HepG2 (cell line): ENCODE data around the gene ZNF511. TPM values are rescaled to one million over a fixed set of nuclear protein-coding genes. Genes with fewer than 3 reads are reported as not detected.

Experiments
- BRD4 ChIP-seq: sonication (generic); formaldehyde crosslinking; IDR thresholded peaks from 2 replicates; pipeline ENCODE4 v1.4.0; 2020; ENCODE audit warnings: missing genetic modification reagents
- PTBP1 ChIP-seq: fragments of 200-400 bp; formaldehyde crosslinking; IDR thresholded peaks from 2 replicates; pipeline ENCODE4 v1.6.1; 2018; ENCODE audit warnings: low read length, low read depth; ENCODE audit not compliant: poor library complexity, severe bottlenecking
- SMAD9 ChIP-seq: sonication (generic); formaldehyde crosslinking; IDR thresholded peaks from 2 replicates; pipeline ENCODE4 v1.5.1; 2020; ENCODE audit warnings: mild to moderate bottlenecking, missing genetic modification reagents
- SOX13 ChIP-seq, 3 experiments: fragments of 450-650 bp in 1 of 3; sonication (generic) in 1 of 3; formaldehyde crosslinking in 1 of 3; IDR thresholded peaks in 2 of 3; conservative IDR thresholded peaks in 1 of 3; 2 replicates each; pipeline versions ENCODE4 v1.5.0 to v1.6.1; 2016 to 2020; ENCODE audit warnings: antibody characterized with exemption in 1 of 3, mild to moderate bottlenecking in 1 of 3, missing compliant biosample characterization in 1 of 3, missing genetic modification reagents in 1 of 3, moderate library complexity in 1 of 3
- SYNCRIP ChIP-seq: fragments of 200-400 bp; formaldehyde crosslinking; IDR thresholded peaks from 2 replicates; pipeline ENCODE4 v1.6.1; 2018; ENCODE audit warnings: mild to moderate bottlenecking, low read depth, low read length; ENCODE audit not compliant: insufficient read depth
- ZBTB37 ChIP-seq: sonication (generic); formaldehyde crosslinking; IDR thresholded peaks from 2 replicates; pipeline ENCODE4 v1.4.0; 2020; ENCODE audit warnings: mild to moderate bottlenecking, missing genetic modification reagents
- ZFP41 ChIP-seq: sonication (generic); formaldehyde crosslinking; IDR thresholded peaks from 2 replicates; pipeline ENCODE4 v1.4.0; 2020; ENCODE audit warnings: mild to moderate bottlenecking, missing genetic modification reagents, borderline replicate concordance
- ZNF205 ChIP-seq: IDR thresholded peaks from 2 replicates; pipeline ENCODE4 v1.6.1; 2018; ENCODE audit warnings: missing biosample characterization, missing genetic modification reagents
- ZNF292 ChIP-seq: sonication (generic); formaldehyde crosslinking; IDR thresholded peaks from 2 replicates; pipeline ENCODE4 v1.8.1; 2022; ENCODE audit warnings: mild to moderate bottlenecking, low read depth, missing genetic modification reagents, borderline replicate concordance
- ZNF3 ChIP-seq: IDR thresholded peaks from 2 replicates; pipeline ENCODE4 v1.7.0; 2017; ENCODE audit warnings: inconsistent platforms
- ZNF615 ChIP-seq: sonication (generic); formaldehyde crosslinking; IDR thresholded peaks from 2 replicates; pipeline ENCODE4 v1.5.0; 2020; ENCODE audit warnings: mild to moderate bottlenecking, missing genetic modification reagents, borderline replicate concordance
- ZNF780A ChIP-seq: sonication (generic); formaldehyde crosslinking; IDR thresholded peaks from 2 replicates; pipeline ENCODE4 v1.8.0; 2022; ENCODE audit warnings: mild to moderate bottlenecking, missing genetic modification reagents, moderate library complexity
- ZNF792 ChIP-seq: IDR thresholded peaks from 2 replicates; pipeline ENCODE4 v1.6.1; 2016
- polyA plus RNA-seq, 8 experiments: library from polyadenylated mRNA; depleted of rRNA in 3 of 8; stranded (reverse) in 7 of 8; unstranded in 1 of 8; fragments of >200 nt; fragmentation: Illumina TruSeq in 4 of 8; extraction: Trizol in 4 of 8; gene quantifications; 2 replicates each; pipeline versions ENCODE4 v1.2.1 to v1.2.3, GENCODE V29; 2011 to 2016; ENCODE audit warnings: low read depth in 4 of 8, missing spikeins in 1 of 8, mixed read lengths in 1 of 8; ENCODE audit not compliant: insufficient read depth in 1 of 8
- total RNA-seq, 5 experiments: library from RNA; depleted of rRNA; stranded (reverse); fragments of >200 nt; fragmentation: Illumina TruSeq; extraction: Trizol; gene quantifications; 2 replicates each; pipeline ENCODE4 v1.2.3, GENCODE V29; 2016; ENCODE audit warnings: low read depth in 1 of 5
- TF ChIP-seq, protein P1 (sequence below): sonication (generic); formaldehyde crosslinking; IDR thresholded peaks from 2 replicates; pipeline ENCODE4 v1.4.0; 2020; ENCODE audit warnings: mild to moderate bottlenecking, missing genetic modification reagents
- TF ChIP-seq, protein P2 (sequence below), 2 experiments: sonication (generic) in 1 of 2; formaldehyde crosslinking in 1 of 2; IDR thresholded peaks; 2 replicates each; pipeline versions ENCODE4 v1.4.0 to v1.6.1; 2016 to 2020; ENCODE audit warnings: borderline replicate concordance in 1 of 2, low read depth in 1 of 2, mild to moderate bottlenecking in 1 of 2, missing genetic modification reagents in 1 of 2
- TF ChIP-seq, protein P3 (sequence below): sonication (generic); formaldehyde crosslinking; IDR thresholded peaks from 2 replicates; pipeline ENCODE4 v1.8.0; 2022; ENCODE audit warnings: mild to moderate bottlenecking, missing genetic modification reagents, moderate library complexity
- TF ChIP-seq, protein P4 (sequence below): sonication (generic); formaldehyde crosslinking; IDR thresholded peaks from 2 replicates; pipeline ENCODE4 v1.5.0; 2020; ENCODE audit warnings: missing genetic modification reagents, mild to moderate bottlenecking, borderline replicate concordance

ZNF511 gene
- total and polyA plus RNA-seq, 2 of the 13 experiments (the other 11 are each of a cell fraction or from before 2014, with no cell fraction given) = 35.6 to 66.4 TPM

GRCh38 chr10:133308421-133309099 lies at the start of gene ZNF511, which contains the start of gene TUBGCP2 (continued):
- TF ChIP-seq, protein P1, sequence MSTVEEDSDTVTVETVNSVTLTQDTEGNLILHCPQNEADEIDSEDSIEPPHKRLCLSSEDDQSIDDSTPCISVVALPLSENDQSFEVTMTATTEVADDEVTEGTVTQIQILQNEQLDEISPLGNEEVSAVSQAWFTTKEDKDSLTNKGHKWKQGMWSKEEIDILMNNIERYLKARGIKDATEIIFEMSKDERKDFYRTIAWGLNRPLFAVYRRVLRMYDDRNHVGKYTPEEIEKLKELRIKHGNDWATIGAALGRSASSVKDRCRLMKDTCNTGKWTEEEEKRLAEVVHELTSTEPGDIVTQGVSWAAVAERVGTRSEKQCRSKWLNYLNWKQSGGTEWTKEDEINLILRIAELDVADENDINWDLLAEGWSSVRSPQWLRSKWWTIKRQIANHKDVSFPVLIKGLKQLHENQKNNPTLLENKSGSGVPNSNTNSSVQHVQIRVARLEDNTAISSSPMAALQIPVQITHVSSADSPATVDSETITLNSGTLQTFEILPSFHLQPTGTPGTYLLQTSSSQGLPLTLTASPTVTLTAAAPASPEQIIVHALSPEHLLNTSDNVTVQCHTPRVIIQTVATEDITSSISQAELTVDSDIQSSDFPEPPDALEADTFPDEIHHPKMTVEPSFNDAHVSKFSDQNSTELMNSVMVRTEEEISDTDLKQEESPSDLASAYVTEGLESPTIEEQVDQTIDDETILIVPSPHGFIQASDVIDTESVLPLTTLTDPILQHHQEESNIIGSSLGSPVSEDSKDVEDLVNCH (CRISPR knock-in tag) = no peak
- TF ChIP-seq ZFP41 (CRISPR knock-in tag) (no peak), ZNF205 (CRISPR knock-in tag) (no peak), SOX13 (IDR thresholded peaks at IDR 0.05) (no peak), SOX13 (CRISPR knock-in tag; conservative IDR thresholded peaks at IDR 0.05 in 1 of 2, IDR thresholded peaks at IDR 0.05 in 1 of 2) (no peak), ZNF615 (no peak), PTBP1 (no peak), ZNF792 (CRISPR knock-in tag) (0 out of 2 replicates have a peak, but pooled peaks have one; percentile 26), SMAD9 (no peak), ZNF3 (CRISPR knock-in tag) (no peak), BRD4 (CRISPR knock-in tag) (no peak), SYNCRIP (no peak), ZBTB37 (CRISPR knock-in tag) (no peak), ZNF780A (no peak), ZNF292 (CRISPR knock-in tag) (no peak)
- TF ChIP-seq, protein P2, sequence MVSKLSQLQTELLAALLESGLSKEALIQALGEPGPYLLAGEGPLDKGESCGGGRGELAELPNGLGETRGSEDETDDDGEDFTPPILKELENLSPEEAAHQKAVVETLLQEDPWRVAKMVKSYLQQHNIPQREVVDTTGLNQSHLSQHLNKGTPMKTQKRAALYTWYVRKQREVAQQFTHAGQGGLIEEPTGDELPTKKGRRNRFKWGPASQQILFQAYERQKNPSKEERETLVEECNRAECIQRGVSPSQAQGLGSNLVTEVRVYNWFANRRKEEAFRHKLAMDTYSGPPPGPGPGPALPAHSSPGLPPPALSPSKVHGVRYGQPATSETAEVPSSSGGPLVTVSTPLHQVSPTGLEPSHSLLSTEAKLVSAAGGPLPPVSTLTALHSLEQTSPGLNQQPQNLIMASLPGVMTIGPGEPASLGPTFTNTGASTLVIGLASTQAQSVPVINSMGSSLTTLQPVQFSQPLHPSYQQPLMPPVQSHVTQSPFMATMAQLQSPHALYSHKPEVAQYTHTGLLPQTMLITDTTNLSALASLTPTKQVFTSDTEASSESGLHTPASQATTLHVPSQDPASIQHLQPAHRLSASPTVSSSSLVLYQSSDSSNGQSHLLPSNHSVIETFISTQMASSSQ (IDR thresholded peaks at IDR 0.05; ENCODE audit: low read depth) = no peak
- TF ChIP-seq, protein P2 (CRISPR knock-in tag; IDR thresholded peaks at IDR 0.05; ENCODE audit: borderline replicate concordance) = peak; percentile 31; the same call in 1 of the 2 replicates
- TF ChIP-seq, protein P3, sequence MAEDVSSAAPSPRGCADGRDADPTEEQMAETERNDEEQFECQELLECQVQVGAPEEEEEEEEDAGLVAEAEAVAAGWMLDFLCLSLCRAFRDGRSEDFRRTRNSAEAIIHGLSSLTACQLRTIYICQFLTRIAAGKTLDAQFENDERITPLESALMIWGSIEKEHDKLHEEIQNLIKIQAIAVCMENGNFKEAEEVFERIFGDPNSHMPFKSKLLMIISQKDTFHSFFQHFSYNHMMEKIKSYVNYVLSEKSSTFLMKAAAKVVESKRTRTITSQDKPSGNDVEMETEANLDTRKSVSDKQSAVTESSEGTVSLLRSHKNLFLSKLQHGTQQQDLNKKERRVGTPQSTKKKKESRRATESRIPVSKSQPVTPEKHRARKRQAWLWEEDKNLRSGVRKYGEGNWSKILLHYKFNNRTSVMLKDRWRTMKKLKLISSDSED (CRISPR knock-in tag) = no peak
- TF ChIP-seq, protein P4, sequence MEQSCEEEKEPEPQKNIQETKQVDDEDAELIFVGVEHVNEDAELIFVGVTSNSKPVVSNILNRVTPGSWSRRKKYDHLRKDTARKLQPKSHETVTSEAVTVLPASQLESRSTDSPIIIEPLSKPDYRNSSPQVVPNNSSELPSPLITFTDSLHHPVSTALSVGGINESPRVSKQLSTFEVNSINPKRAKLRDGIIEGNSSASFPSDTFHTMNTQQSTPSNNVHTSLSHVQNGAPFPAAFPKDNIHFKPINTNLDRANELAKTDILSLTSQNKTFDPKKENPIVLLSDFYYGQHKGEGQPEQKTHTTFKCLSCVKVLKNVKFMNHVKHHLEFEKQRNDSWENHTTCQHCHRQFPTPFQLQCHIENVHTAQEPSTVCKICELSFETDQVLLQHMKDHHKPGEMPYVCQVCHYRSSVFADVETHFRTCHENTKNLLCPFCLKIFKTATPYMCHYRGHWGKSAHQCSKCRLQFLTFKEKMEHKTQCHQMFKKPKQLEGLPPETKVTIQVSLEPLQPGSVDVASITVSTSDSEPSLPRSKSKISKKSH = no peak
